OCI-LY7 (cell line): Measurements from ENCODE around the gene MAPK14.
A peak's percentile ranks its signal among the peaks of the same experiment; 100 is the strongest.

Source experiments
- EZH2phosphoT487 ChIP-seq: fragments of 200-600 bp; sonication (generic); IDR thresholded peaks from 2 replicates; pipeline ENCODE4 v1.6.1; 2018; ENCODE audit warnings: low read depth, borderline replicate concordance, mild to moderate bottlenecking, mixed run types, antibody characterized with exemption, low read length, moderate library complexity, mixed read lengths
- TF ChIP-seq, protein P1 (sequence below): fragments of 200-600 bp; sonication (generic); conservative IDR thresholded peaks from 2 replicates; pipeline ENCODE4 v1.5.1; 2014; ENCODE audit warnings: mild to moderate bottlenecking, antibody characterized with exemption, low read length, moderate library complexity, mixed read lengths

GRCh38 chr6:36027501-36028087, at the start of gene MAPK14:
- TF ChIP-seq, protein P1, sequence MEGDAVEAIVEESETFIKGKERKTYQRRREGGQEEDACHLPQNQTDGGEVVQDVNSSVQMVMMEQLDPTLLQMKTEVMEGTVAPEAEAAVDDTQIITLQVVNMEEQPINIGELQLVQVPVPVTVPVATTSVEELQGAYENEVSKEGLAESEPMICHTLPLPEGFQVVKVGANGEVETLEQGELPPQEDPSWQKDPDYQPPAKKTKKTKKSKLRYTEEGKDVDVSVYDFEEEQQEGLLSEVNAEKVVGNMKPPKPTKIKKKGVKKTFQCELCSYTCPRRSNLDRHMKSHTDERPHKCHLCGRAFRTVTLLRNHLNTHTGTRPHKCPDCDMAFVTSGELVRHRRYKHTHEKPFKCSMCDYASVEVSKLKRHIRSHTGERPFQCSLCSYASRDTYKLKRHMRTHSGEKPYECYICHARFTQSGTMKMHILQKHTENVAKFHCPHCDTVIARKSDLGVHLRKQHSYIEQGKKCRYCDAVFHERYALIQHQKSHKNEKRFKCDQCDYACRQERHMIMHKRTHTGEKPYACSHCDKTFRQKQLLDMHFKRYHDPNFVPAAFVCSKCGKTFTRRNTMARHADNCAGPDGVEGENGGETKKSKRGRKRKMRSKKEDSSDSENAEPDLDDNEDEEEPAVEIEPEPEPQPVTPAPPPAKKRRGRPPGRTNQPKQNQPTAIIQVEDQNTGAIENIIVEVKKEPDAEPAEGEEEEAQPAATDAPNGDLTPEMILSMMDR = peak; percentile 83
- no peak for TF ChIP-seq EZH2phosphoT487
